ENCODE results near the gene RPL18A. TPM values are rescaled to one million over a fixed set of nuclear protein-coding genes. Genes with fewer than 3 reads are reported as not detected.

Gene RPL18A
- total RNA-seq (ENCODE audit: unreplicated experiment), result 1,135 TPM
- long read RNA-seq, transcript RPL18A-201 (5 exons, 665 nt), result major isoform, 1,342 of 1,364 reads
- long read RNA-seq, partial matches to known transcripts, result 6 of 1,364 reads
- long read RNA-seq, other reads (novel, unspliced or antisense), result 13 of 1,364 reads

DNA sequence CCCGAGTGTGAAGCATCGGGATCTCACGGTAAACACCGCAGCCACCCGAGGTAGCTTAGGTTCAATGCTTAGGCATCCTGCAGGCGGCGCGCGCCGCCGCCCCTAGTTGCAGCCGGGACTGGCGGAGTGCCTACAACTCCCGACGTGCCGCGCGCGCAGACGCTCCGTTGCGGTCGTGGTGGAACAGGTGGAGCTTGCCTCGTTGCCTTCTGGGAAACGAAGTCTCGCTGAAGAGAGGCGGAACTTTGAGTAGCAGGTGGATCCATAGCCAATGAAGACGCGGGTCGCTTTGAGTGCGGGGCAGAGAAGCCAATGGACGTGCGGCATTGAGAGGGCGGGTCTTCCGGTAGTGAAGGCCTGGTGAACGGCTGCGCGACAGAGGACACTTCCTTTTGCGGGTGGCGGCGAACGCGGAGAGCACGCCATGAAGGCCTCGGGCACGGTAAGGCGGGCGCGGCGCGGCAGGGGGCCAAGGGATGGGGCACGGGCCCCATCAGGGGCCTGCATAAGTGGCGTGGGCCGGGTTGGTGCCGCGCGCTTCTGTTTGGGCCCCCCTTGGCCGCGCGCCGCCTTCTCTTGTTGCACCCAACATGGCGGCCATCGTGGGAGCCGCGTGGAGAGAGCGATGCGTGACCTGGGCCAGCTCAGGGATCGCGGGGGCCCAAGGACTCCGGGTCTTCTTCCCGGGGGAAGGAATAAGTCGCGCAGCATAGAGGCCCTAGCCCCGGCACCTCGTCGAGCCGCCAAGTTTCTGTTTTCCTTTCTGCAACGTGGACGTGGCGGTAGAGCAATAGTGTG, at the start of gene RPL18A:
RPL18A (plus strand) TSS at position 378 of the 798 bp plus-strand sequence; CDS start at position 425, 47 bp downstream.
- H3K27ac Mint-ChIP-seq (ENCODE audit: unreplicated experiment), result peak within 1 kb of the TSS; percentile 98
- TF ChIP-seq, protein P1, sequence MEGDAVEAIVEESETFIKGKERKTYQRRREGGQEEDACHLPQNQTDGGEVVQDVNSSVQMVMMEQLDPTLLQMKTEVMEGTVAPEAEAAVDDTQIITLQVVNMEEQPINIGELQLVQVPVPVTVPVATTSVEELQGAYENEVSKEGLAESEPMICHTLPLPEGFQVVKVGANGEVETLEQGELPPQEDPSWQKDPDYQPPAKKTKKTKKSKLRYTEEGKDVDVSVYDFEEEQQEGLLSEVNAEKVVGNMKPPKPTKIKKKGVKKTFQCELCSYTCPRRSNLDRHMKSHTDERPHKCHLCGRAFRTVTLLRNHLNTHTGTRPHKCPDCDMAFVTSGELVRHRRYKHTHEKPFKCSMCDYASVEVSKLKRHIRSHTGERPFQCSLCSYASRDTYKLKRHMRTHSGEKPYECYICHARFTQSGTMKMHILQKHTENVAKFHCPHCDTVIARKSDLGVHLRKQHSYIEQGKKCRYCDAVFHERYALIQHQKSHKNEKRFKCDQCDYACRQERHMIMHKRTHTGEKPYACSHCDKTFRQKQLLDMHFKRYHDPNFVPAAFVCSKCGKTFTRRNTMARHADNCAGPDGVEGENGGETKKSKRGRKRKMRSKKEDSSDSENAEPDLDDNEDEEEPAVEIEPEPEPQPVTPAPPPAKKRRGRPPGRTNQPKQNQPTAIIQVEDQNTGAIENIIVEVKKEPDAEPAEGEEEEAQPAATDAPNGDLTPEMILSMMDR (IDR thresholded peaks at IDR 0.05; ENCODE audit: partially characterized antibody, unreplicated experiment), result peak; percentile 50
- no peaks in the 10 kb centered on the region for H3K36me3 Mint-ChIP-seq (ENCODE audit: unreplicated experiment)
- H3K27me3 Mint-ChIP-seq (ENCODE audit: unreplicated experiment), result peaks cover 8% of the 10 kb centered on the region
- peaks cover 10% of the 10 kb centered on the region for H3K4me1 Mint-ChIP-seq (ENCODE audit: low read depth, unreplicated experiment)
- peaks cover 16% of the 10 kb centered on the region for H3K9me3 Mint-ChIP-seq (ENCODE audit: unreplicated experiment)
- peak within 1 kb of the TSS; percentile 98 for H3K4me3 Mint-ChIP-seq (ENCODE audit: unreplicated experiment)
- DNase-seq, result peak; percentile 98

DNA sequence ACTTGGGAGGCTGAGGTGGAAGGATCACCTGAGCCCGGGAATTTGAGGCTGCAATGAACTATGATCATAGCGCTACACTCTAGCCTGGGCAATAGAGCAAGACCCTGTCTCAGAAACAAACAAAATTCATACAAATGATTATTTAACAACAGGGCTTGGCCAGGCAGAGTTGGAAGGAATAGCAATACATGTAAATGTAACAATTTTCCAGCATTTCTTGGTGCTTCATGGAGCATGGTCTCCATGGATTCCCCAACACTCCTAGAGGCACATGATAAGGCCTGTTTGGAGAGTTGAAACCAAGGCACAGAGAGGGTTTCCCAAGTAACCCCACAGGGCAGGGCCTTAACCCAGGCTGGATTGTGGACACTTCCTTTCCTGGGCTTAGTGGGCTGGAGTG, 48.6 kb upstream of the RPL18A start:
- H3K9me3 Mint-ChIP-seq (ENCODE audit: unreplicated experiment), result peaks cover 3% of the 10 kb centered on the region
- no peaks in the 10 kb centered on the region for H3K36me3 Mint-ChIP-seq (ENCODE audit: unreplicated experiment)
- H3K27me3 Mint-ChIP-seq (ENCODE audit: unreplicated experiment), result peaks cover 1% of the 10 kb centered on the region
- no peaks in the 10 kb centered on the region for H3K4me1 Mint-ChIP-seq (ENCODE audit: low read depth, unreplicated experiment)
- H3K27ac Mint-ChIP-seq (ENCODE audit: unreplicated experiment), result no peak overlapping the region
- H3K4me3 Mint-ChIP-seq (ENCODE audit: unreplicated experiment), result no peak overlapping the region
- TF ChIP-seq, protein P1 (IDR thresholded peaks at IDR 0.05; ENCODE audit: partially characterized antibody, unreplicated experiment), result no peak
- DNase-seq, result no peak

DNA sequence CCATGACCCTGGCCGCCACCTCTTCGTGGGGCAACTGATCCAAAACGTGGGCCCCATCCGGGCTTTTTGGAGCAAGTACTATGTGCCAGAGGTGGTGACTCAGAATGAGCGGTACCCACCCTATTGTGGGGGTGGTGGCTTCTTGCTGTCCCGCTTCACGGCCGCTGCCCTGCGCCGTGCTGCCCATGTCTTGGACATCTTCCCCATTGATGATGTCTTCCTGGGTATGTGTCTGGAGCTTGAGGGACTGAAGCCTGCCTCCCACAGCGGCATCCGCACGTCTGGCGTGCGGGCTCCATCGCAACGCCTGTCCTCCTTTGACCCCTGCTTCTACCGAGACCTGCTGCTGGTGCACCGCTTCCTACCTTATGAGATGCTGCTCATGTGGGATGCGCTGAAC, 48.0 kb upstream of the RPL18A start:
- no peak overlapping the region for H3K27ac Mint-ChIP-seq (ENCODE audit: unreplicated experiment)
- no peaks in the 10 kb centered on the region for H3K4me1 Mint-ChIP-seq (ENCODE audit: low read depth, unreplicated experiment)
- peaks cover 6% of the 10 kb centered on the region for H3K9me3 Mint-ChIP-seq (ENCODE audit: unreplicated experiment)
- DNase-seq, result no peak
- TF ChIP-seq, protein P1 (IDR thresholded peaks at IDR 0.05; ENCODE audit: partially characterized antibody, unreplicated experiment), result no peak
- H3K27me3 Mint-ChIP-seq (ENCODE audit: unreplicated experiment), result peaks cover 1% of the 10 kb centered on the region
- no peaks in the 10 kb centered on the region for H3K36me3 Mint-ChIP-seq (ENCODE audit: unreplicated experiment)
- no peak overlapping the region for H3K4me3 Mint-ChIP-seq (ENCODE audit: unreplicated experiment)

DNA sequence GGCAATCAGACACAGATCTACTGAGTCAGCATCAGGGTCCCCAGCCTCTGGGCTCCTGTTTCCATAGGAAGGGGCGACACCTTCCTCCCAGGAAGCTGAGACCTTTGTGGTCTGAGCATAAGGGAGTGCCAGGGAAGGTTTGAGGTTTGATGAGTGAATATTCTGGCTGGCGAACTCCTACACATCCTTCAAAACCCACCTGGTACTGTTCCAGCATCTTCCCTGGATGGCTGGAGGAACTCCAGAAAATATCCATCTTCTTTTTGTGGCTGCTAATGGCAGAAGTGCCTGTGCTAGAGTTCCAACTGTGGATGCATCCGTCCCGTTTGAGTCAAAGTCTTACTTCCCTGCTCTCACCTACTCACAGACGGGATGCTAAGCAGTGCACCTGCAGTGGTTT, 47.6 kb upstream of the RPL18A start:
- TF ChIP-seq, protein P1 (IDR thresholded peaks at IDR 0.05; ENCODE audit: partially characterized antibody, unreplicated experiment), result no peak
- H3K9me3 Mint-ChIP-seq (ENCODE audit: unreplicated experiment), result peaks cover 6% of the 10 kb centered on the region
- no peak for DNase-seq
- H3K4me1 Mint-ChIP-seq (ENCODE audit: low read depth, unreplicated experiment), result no peaks in the 10 kb centered on the region
- no peak overlapping the region for H3K27ac Mint-ChIP-seq (ENCODE audit: unreplicated experiment)
- H3K36me3 Mint-ChIP-seq (ENCODE audit: unreplicated experiment), result no peaks in the 10 kb centered on the region
- H3K27me3 Mint-ChIP-seq (ENCODE audit: unreplicated experiment), result peaks cover 1% of the 10 kb centered on the region
- H3K4me3 Mint-ChIP-seq (ENCODE audit: unreplicated experiment), result no peak overlapping the region
